Endothelial cell of umbilical vein (primary cell): ENCODE measurements around the gene AQP12B. TPM values are rescaled to one million over a fixed set of nuclear protein-coding genes. Genes with fewer than 3 reads are reported as not detected.

Source experiments
- BruUV-seq: library from RNA; stranded (reverse); fragments of 400-500 nt; replicated peaks from 2 replicates; lab custom pipeline; 2021; lab: Mats Ljungman, UMichigan
- CTCF ChIA-PET: fragments of 300-600, 350-600 bp; sonication (Branson Sonifier 250); formaldehyde crosslinking; loops from one replicate; lab custom pipeline; 2021; ENCODE audit warnings: antibody characterized with exemption, inconsistent platforms; lab: Charles Lee
- POLR2A ChIA-PET: fragments of 300-600, 350-600 bp; sonication (Branson Sonifier 250); formaldehyde crosslinking; loops from one replicate; lab custom pipeline; 2021; ENCODE audit warnings: antibody characterized with exemption, inconsistent platforms; lab: Charles Lee
- DNase-seq: peaks from one replicate; pipeline ENCODE4 v3.0.0-alpha.2; 2011; ENCODE audit warnings: low read depth, low spot score
- FAIRE-seq: peaks from 2 replicates; lab custom pipeline; 2011; peaks lifted over from hg19 to GRCh38; lab: Jason Lieb, UNC
- H2AFZ ChIP-seq: 2 replicates; pipeline ENCODE4 v1.6.0; 2012; ENCODE audit warnings: low read depth, low read length, control low read depth, inconsistent platforms
- H3K27ac ChIP-seq: 2 replicates; pipeline ENCODE4 v1.5.1; 2011; ENCODE audit warnings: low read depth, mild to moderate bottlenecking, control low read depth, low read length, moderate library complexity; ENCODE audit not compliant: insufficient read depth
- H3K27me3 ChIP-seq, 2 experiments: 2 replicates each; pipeline versions ENCODE4 v1.6.0 to v1.6.1; 2011; ENCODE audit warnings: low read length in 2 of 2, mixed read lengths in 1 of 2; ENCODE audit not compliant: control insufficient read depth in 2 of 2, insufficient read depth in 2 of 2
- H3K36me3 ChIP-seq, 2 experiments: 2 replicates in 1 of 2; 3 replicates in 1 of 2; pipeline ENCODE4 v1.5.1; 2011; ENCODE audit warnings: low read length in 2 of 2, mild to moderate bottlenecking in 1 of 2, moderate library complexity in 1 of 2; ENCODE audit not compliant: control insufficient read depth in 2 of 2, insufficient read depth in 2 of 2; ENCODE audit errors: extremely low read depth in 1 of 2
- H3K4me1 ChIP-seq: 3 replicates; pipeline ENCODE4 v1.5.1; 2011; ENCODE audit warnings: mild to moderate bottlenecking, low read length; ENCODE audit not compliant: control insufficient read depth, insufficient read depth; ENCODE audit errors: extremely low read depth
- H3K4me2 ChIP-seq: 2 replicates; pipeline ENCODE4 v1.6.1; 2011; ENCODE audit warnings: low read length, control low read depth, mixed read lengths; ENCODE audit not compliant: insufficient read depth
- H3K4me3 ChIP-seq, 3 experiments: fragments of 200-600 bp in 1 of 3; sonication (generic), shearing (Covaris generic) in 1 of 3; replicated peaks in 1 of 3; 2 replicates each; pipeline ENCODE4 v1.5.1; 2011 to 2016; ENCODE audit warnings: control low read depth in 3 of 3, low read length in 3 of 3, mild to moderate bottlenecking in 2 of 3, inconsistent platforms in 1 of 3, low read depth in 1 of 3, moderate library complexity in 1 of 3; ENCODE audit not compliant: insufficient read depth in 1 of 3
- H3K79me2 ChIP-seq: 2 replicates; pipeline ENCODE4 v1.6.0; 2012; ENCODE audit warnings: low read length, inconsistent platforms; ENCODE audit not compliant: control insufficient read depth, insufficient read depth
- H3K9ac ChIP-seq: replicated peaks from 2 replicates; pipeline ENCODE3; 2011; ENCODE audit warnings: low read length, control low read depth; ENCODE audit not compliant: insufficient read depth; ENCODE audit errors: extremely low read depth
- H3K9me1 ChIP-seq: replicated peaks from 3 replicates; pipeline ENCODE4 v1.6.0; 2011; ENCODE audit warnings: mild to moderate bottlenecking, low read length; ENCODE audit not compliant: control insufficient read depth, insufficient read depth; ENCODE audit errors: extremely low read depth
- H3K9me3 ChIP-seq: replicated peaks from 2 replicates; pipeline ENCODE4 v1.5.1; 2012; ENCODE audit warnings: low read length, inconsistent platforms; ENCODE audit not compliant: control insufficient read depth, insufficient read depth
- H4K20me1 ChIP-seq: replicated peaks from 2 replicates; pipeline ENCODE3; 2011; ENCODE audit warnings: mild to moderate bottlenecking, low read length; ENCODE audit not compliant: control insufficient read depth, insufficient read depth; ENCODE audit errors: extremely low read depth
- CTCF ChIP-seq, 2 donors: IDR thresholded peaks; 1 replicate in 1 of 2; 2 replicates in 1 of 2; pipeline ENCODE4 v1.5.1; 2011; ENCODE audit warnings: low read length in 2 of 2, mild to moderate bottlenecking in 2 of 2, moderate library complexity in 2 of 2, control low read depth in 1 of 2, inconsistent platforms in 1 of 2, low read depth in 1 of 2; ENCODE audit not compliant: insufficient read depth in 1 of 2; ENCODE audit errors: extremely low read depth in 1 of 2
- EZH2 ChIP-seq: IDR thresholded peaks from 2 replicates; pipeline ENCODE4 v1.6.1; 2012; ENCODE audit warnings: borderline replicate concordance, low read depth, mild to moderate bottlenecking, moderate library complexity, low read length, inconsistent platforms; ENCODE audit not compliant: severe bottlenecking
- FOS ChIP-seq: IDR thresholded peaks from 2 replicates; pipeline ENCODE4 v1.6.1; 2011; ENCODE audit warnings: mild to moderate bottlenecking, low read length, moderate library complexity, borderline replicate concordance; ENCODE audit not compliant: insufficient read depth
- GATA2 ChIP-seq: IDR thresholded peaks from 2 replicates; pipeline ENCODE4 v1.7.0; 2011; ENCODE audit warnings: low read depth, mild to moderate bottlenecking, moderate library complexity, mixed read lengths, low read length; ENCODE audit not compliant: insufficient read length, insufficient read depth
- JUN ChIP-seq: IDR thresholded peaks from 2 replicates; pipeline ENCODE4 v1.6.1; 2011; ENCODE audit warnings: borderline replicate concordance, low read depth; ENCODE audit not compliant: insufficient read length, insufficient read depth
- MAX ChIP-seq: IDR thresholded peaks from 2 replicates; pipeline ENCODE4 v1.6.1; 2011; ENCODE audit not compliant: insufficient read depth, insufficient read length
- MYC ChIP-seq: IDR thresholded peaks from one replicate; pipeline ENCODE4 v1.6.1; 2011; ENCODE audit warnings: mild to moderate bottlenecking, low read depth, low read length
- POLR2A ChIP-seq: IDR thresholded peaks from 2 replicates; pipeline ENCODE4 v1.6.1; 2012; ENCODE audit warnings: low read depth, mild to moderate bottlenecking, control low read depth, low read length
- POLR2AphosphoS5 ChIP-seq: IDR thresholded peaks from 2 replicates; pipeline ENCODE4 v1.6.1; 2012; ENCODE audit warnings: low read depth, mild to moderate bottlenecking, control low read depth, low read length, moderate library complexity; ENCODE audit not compliant: insufficient read depth
- dilution Hi-C: fragments of 300-500 bp; cut with MboI; formaldehyde crosslinking; loops from one replicate; pipeline ENCODE4 v1.15.0; 2019; ENCODE audit warnings: low sequenced_read_pairs; ENCODE audit not compliant: extremely low pct_ligation_motif_present
- intact Hi-C: fragments of 100-400 bp; cut with micrococcal nuclease; formaldehyde crosslinking; loops from one replicate; pipeline ENCODE4 v1.10.0; 2022
- polyA plus RNA-seq, 4 experiments: library from polyadenylated mRNA; depleted of rRNA in 3 of 4; stranded (reverse) in 3 of 4; unstranded in 1 of 4; fragments of >200 nt; gene quantifications; 2 replicates each; pipeline versions ENCODE4 v1.2.1 to v1.2.3, GENCODE V29; 2011 to 2012; ENCODE audit warnings: missing spikeins in 1 of 4
- total RNA-seq: library from RNA; stranded (reverse); gene quantifications from 2 replicates; pipeline ENCODE4 v1.2.3, GENCODE V29; 2021

Gene AQP12B
- total and polyA plus RNA-seq, 2 donors (not counting 3 experiments of a cell fraction or from before 2014, with no cell fraction given): not detected

- CTCF ChIA-PET: no interaction called here
- intact Hi-C loops (no loop called here), dilution Hi-C loops (no loop called here)
- no peak overlapping the region for H3K4me3 ChIP-seq
- H2AFZ ChIP-seq: no peak overlapping the region
- TF ChIP-seq FOS (no peak), EZH2 (no peak), GATA2 (no peak), MAX (no peak), POLR2AphosphoS5 (no peak), CTCF (IDR thresholded peaks at IDR 0.05; ENCODE audit: extremely low read depth in 1 of 2, insufficient read depth in 1 of 2, low read depth in 1 of 2, low read length in 2 of 2) (no peak), JUN (no peak), POLR2A (no peak), MYC (no peak)
- no peak overlapping the region for H3K4me2 ChIP-seq
- POLR2A ChIA-PET: no interaction called here
- FAIRE-seq (no peak), DNase-seq (no peak)
- H4K20me1 ChIP-seq: no peaks in the 10 kb centered on the region
- no peaks in the 10 kb centered on the region for H3K9me1 ChIP-seq
- no peaks in the 10 kb centered on the region for H3K79me2 ChIP-seq
- no peaks in the 10 kb centered on the region for H3K9me3 ChIP-seq
- BruUV-seq: no TSS peak
- no peaks in the 10 kb centered on the region for H3K36me3 ChIP-seq
- H3K27me3 ChIP-seq: no peaks in the 10 kb centered on the region
- H3K9ac ChIP-seq: no peak overlapping the region
- H3K4me1 ChIP-seq: no peaks in the 10 kb centered on the region
- no peak overlapping the region for H3K27ac ChIP-seq
Measured at GRCh38 chr2:240727439-240727838, 44.8 kb upstream of the AQP12B start.
